Astrocyte of the cerebellum (primary cell): ENCODE measurements around the gene BIRC6.

Experiments
- DNase-seq: peaks from one replicate; pipeline ENCODE4 v3.0.0-alpha.2; 2011; ENCODE audit warnings: low read depth
- H3K4me3 ChIP-seq: 2 replicates; pipeline ENCODE4 v1.5.1; 2011; ENCODE audit warnings: mild to moderate bottlenecking, low read depth, low read length, moderate library complexity
- CTCF ChIP-seq: IDR thresholded peaks from 2 replicates; pipeline ENCODE4 v1.5.1; 2012; ENCODE audit warnings: low read length, low read depth, moderate library complexity, mild to moderate bottlenecking; ENCODE audit errors: missing control alignments
- in situ Hi-C: cut with HindIII; loops from 2 replicates; pipeline ENCODE4 v1.10.0; 2017; ENCODE audit warnings: low sequenced_read_pairs

Gene BIRC6

GRCh38 chr2:32553829-32554432, 197.1 kb downstream of the BIRC6 start:
- TF ChIP-seq CTCF = peak; percentile 61
- no peak overlapping the region for H3K4me3 ChIP-seq
- in situ Hi-C loops = no loop called here
- DNase-seq = peak; percentile 54

- no peak for TF ChIP-seq CTCF
- DNase-seq = no peak
- in situ Hi-C loops = loop anchor here (5.0 kb wide), 1 partner anchor 56 kb away; no protein-coding TSS in a partner anchor
- H3K4me3 ChIP-seq = no peak overlapping the region
Measured at GRCh38 chr2:32558492-32558891, 201.7 kb downstream of the BIRC6 start.

GRCh38 chr2:32559136-32559535, 202.3 kb downstream of the BIRC6 start:
- TF ChIP-seq CTCF = no peak
- no peak overlapping the region for H3K4me3 ChIP-seq
- in situ Hi-C loops = loop anchor here (5.0 kb wide), 1 partner anchor 57 kb away; no protein-coding TSS in a partner anchor
- no peak for DNase-seq

GRCh38 chr2:32562906-32563305, 206.1 kb downstream of the BIRC6 start:
- no peak overlapping the region for H3K4me3 ChIP-seq
- in situ Hi-C loops = no loop called here
- no peak for TF ChIP-seq CTCF
- DNase-seq = no peak

DNA sequence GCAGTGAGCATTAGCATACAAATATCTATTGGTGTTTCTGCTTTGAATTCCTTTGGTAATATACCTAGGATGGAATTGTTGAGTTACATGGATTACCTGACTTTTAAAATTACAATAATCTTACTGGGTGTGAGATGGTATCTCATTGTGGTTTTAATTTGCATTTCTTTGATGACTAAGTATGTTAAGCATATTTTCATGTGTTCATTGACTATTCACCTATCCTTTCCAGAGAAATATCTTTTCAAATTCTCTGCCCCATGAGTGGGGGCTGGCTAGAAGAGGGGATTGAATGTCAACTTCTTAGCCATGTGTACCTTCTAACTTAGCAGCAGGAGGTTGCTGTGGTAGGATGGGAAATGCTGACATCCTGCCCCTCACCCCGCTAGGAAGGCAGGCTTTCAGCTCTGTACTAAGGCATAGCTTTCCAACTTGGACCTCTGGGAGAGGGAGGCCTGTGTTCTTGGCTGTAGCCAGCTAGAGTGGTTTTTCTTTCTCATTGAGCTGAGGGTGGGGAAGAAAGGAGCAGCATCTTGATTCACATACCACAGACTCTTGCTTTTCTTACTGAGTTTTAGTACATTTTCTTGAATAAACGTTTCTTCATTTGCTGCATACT, 207.7 kb downstream of the BIRC6 start:
- no peak overlapping the region for H3K4me3 ChIP-seq
- peak; percentile 15 for DNase-seq
- TF ChIP-seq CTCF = no peak
- in situ Hi-C loops = no loop called here

- no peak overlapping the region for H3K4me3 ChIP-seq
- in situ Hi-C loops = no loop called here
- TF ChIP-seq CTCF = no peak
- no peak for DNase-seq
Measured at GRCh38 chr2:32565902-32566301, 209.1 kb downstream of the BIRC6 start.
